NCI-H446 treated with DMSO at 0.1 percent for 48 hours (cell line): Measurements from ENCODE around the gene HNRNPLL.
"Not testable (repeated sequence)": the region's sequence is repeated elsewhere in the genome, so short reads cannot be mapped to it uniquely, and the experiment has no call there.

ENCODE experiments used
- DNase-seq: peaks from one replicate; lab custom pipeline; 2025; lab: John Stamatoyannopoulos, UW

The HNRNPLL gene

DNA sequence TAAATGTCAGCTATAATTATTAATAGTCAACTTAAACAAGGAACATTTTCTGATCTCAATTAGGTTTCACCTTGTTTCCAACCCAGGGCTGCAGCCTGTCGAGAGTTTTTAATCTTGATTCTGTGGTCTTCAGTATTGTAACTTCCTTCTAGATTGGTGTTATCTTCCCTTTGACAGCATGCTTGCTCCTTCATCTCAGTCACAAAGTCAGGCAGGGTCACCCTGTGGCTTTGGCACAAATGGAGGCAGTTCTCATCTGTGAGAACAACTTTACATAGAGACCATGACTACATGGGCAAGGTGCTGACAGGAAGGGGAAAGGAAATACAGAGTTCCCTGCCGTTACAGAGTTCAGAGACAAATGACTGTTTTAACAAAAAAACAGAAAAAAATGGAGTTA lies 50.5 kb downstream of the HNRNPLL start:
- DNase-seq = no peak

DNA sequence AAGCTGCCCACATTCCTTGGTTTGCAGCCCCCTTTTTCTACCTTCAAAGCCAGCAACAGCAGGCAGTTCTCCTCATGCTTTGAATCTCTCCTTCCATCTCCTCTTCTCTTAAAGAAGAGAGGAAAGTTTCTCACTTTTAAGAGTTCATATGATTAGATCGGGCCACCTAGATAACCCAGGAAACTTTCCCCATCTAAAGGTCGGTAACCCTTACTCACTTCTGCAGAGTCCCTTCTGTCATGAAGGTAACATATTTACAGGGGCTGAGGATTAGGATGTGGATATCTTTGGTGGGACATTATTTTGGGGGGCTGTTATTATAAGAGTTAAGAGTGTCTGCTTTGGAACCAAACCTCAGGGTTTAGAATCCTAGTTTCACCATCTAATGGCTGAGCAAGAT lies 51.0 kb downstream of the HNRNPLL start:
- no peak for DNase-seq

DNA sequence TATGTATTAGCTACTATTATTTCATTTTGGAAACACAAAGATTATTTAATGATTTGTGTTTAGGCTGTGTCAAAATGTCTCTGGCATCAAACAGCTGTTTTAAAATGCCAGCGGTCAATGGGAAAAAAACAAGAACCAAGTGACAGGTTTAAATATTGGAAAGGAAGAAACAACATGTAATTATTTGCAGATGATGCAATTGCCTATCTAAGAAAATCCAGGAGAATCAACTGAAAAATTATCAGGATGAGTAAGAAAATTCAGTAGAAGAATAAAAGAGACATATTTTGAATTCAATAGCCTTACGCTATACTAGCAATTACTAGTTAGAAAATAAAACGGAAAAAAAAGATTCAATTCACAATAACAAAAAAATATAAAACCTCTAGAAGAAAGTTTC lies 51.6 kb downstream of the HNRNPLL start:
- DNase-seq = no peak

DNA sequence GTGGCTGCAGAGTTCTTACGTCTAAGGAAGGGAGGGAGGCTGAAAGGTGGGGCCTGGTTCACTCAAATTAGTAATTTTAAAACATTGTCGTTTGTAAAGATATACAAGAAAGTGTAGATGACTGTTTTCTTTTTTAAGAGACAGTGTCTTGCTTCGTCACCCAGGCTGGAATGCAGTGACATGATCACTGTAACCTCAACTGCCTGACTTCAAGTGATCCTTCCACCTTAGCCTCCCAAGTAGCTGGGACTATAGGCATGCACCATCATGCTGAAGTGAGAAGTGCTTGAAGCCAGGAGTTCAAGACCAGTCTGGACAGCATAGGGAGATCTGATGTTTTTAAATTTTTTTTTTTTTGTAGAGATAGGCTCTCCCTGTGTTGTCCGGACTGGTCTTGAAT lies 52.9 kb downstream of the HNRNPLL start:
- no peak for DNase-seq

DNA sequence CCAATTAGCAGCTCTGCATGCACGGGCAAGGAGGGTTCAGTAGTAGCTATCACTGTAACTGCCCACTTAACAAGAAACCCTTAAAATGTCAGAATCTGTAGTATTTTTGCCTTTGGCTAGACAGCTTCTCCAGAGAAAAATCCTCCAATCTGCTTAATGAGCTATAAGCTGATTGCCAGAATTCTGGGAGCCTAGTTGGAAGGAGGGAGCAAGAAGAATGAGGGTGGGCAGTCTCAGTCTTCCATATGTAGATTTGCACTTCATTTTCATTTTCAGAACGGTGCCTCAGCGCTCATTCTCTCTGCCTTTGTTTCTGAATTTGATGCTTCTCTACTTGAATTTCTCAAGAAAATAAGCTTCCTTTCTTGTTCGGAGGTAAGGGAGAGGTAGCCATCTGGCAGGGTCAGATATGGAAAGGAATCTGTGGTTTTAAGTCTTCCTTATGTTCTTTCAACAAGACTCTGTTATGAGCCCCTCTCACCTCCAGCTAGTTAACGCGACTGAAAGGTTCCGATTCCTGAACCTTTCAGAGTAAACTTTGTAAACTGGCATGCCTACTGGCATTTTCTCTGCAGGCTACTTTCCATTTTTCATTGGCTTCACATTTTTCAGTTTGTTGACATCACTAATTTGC lies 53.5 kb downstream of the HNRNPLL start:
- no peak for DNase-seq

DNA sequence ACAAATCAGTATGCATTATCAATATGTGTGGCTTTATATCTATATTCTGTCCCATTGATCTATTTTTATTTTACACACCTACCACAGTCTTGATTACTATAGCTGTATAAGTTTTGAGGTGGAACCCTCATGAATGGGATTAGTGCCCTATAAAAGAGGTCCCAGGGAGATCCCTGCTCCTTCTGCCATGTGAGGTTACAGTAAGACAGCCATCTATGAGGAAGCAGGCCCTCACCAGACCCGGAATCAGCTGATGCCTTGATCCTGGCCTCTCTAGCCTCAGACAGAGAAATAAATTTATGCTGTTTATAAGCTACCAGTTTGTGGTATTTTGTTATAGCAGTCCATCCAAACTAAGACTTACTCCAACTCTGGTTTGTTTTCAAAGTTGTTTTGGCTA lies 54.9 kb downstream of the HNRNPLL start:
- DNase-seq = no peak

DNA sequence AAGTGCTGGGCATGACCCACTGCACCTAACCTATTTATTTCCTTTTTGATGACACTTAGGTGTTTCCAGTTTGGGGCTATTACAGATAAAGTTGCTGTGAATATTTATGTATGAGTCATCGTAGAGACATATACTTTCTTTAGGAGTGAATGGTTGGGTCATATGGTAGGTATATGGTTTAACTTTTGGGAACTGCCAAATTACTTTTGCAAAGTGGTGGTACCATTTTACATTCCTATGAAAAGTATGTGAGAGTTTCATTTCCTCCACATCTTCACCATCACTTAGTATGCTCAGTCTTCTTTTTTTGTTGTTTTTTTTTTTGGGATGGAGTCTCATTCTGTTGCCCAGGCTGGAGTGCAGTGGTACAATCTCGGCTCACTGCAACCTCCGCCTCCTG lies 56.1 kb downstream of the HNRNPLL start:
- DNase-seq = no peak

DNA sequence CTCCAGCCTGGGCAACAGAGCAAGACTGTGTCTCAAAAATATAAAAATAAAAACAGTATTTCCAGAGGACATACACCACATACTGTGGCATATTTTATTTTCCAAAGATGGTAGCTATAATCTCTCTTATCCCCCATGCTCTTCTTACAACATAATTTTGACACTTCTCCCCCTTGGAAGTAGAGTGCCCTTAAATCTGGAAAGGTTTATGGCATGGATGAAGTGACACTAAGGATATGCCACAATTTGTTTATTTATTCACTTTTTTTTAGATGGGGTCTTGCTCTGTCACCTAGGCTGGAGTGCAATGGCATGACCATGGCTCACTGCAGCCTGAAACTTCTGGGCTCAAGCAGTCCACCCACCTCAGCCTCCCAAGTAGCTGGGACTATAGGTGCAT lies 56.7 kb downstream of the HNRNPLL start:
- no peak for DNase-seq

DNA sequence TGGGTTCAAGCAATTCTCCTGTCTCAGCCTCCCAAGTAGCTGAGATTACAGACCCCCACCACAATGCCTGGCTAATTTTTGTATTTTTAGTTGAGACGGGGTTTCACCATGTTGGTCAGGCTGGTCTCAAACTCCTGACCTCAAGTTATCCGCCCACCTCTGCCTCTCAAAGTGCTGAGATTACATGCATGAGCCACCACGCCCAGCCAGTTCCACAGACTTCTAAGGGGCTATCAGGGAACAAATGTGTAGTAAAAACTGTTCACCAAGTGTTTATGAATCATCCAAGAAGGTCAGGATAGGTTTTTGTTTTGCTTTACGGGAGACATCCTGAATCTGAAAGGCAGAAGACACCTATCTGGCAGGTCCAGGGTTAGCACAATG lies 60.5 kb downstream of the HNRNPLL start:
- not testable (repeated sequence) for DNase-seq

DNA sequence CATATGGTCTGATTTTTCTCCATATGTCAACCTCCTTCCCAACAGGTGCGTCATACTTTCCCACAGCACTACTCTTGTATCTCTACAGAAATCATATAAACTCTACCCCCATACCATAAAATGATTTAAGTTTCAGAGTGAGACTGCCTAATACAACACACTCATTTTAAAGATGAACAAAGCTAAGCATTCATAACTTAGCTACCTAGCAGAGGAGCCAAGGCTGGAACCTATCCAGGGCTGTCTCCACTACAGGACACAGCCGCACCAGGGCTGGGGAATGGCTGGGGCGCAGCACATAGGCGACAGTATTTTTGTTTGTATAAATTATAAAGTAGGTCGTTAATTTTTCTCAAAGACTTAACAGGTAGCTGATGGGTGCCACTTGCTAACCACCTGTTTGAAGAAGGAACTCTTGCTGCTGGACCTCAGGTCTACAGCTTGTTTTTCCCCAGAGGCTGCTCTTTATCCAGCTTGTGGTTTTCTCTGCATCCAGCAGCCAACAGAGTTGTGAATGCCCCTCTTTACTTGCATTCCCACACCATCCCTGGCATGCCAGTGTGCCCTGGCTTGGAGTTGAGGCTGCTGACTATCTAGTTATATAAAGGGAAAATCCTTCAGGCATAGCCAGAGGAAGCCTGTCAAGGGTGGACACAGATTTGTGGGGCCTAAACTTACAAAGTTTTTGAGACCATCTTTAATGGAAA lies 62.0 kb downstream of the HNRNPLL start:
- peak; percentile 44 for DNase-seq

DNA sequence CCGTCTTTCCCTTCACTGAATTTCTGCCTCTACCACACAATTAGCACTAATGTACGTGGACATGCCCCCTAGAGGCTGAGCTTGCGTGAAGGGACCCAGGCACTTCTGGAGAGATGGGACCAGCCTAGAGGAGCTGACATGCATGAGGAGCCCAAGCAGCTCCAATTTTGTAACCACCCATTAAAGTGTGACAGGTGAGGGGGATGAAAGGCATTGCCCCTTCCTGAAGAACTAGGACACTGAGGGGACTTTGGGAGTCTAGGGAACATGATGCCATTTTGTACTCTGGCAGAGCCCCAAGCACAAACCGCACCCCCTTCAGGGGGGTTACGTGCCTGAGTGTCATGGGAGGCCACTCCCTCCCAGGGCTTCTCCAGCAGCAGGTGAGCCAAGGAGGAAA lies 63.6 kb downstream of the HNRNPLL start:
- no peak for DNase-seq

DNA sequence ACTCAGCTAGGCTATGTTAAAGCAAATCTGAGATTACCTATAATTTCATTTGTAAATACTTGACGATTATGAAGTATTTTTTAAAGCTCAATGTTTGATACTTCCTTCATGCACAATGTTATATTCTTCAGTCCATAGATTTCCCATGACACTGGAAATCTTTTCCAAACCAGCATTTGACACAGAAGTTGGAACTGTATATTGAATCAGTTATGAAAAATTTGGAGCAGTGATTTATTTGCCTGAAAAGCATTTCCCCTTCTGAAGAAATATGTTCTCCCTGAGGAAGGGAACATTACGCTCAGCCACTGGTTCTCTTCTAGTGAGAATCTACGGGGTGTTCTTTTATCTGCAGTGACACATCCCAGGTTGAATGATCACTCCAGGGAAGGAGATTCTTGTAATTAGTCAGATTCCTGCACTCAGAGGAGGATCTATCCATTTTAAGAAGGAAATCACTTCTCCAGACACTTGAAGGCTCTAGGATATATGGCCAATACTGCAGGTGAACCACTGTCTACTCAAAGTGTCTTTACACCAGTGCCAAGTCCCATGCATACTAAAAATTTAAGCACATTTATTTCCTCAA lies 64.7 kb downstream of the HNRNPLL start:
- DNase-seq = no peak

DNA sequence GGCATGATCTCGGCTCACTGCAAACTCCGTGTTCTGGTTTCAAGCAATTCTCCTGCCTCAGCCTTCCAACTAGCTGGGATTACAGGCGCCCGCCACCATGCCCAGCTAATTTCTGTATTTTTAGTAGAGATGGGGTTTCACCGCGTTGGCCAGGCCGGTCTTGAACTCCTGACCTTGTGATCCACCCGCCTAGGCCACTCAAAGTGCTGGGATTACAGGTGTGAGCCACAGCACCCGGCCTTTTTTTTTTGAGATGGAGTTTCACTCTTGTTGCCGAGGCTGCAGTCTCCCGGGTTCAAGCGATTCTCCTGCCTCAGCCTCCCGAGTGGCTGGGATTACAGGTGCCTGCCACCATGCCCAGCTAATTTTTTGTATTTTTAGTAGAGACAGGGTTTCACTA lies 65.4 kb downstream of the HNRNPLL start:
- not testable (repeated sequence) for DNase-seq

DNA sequence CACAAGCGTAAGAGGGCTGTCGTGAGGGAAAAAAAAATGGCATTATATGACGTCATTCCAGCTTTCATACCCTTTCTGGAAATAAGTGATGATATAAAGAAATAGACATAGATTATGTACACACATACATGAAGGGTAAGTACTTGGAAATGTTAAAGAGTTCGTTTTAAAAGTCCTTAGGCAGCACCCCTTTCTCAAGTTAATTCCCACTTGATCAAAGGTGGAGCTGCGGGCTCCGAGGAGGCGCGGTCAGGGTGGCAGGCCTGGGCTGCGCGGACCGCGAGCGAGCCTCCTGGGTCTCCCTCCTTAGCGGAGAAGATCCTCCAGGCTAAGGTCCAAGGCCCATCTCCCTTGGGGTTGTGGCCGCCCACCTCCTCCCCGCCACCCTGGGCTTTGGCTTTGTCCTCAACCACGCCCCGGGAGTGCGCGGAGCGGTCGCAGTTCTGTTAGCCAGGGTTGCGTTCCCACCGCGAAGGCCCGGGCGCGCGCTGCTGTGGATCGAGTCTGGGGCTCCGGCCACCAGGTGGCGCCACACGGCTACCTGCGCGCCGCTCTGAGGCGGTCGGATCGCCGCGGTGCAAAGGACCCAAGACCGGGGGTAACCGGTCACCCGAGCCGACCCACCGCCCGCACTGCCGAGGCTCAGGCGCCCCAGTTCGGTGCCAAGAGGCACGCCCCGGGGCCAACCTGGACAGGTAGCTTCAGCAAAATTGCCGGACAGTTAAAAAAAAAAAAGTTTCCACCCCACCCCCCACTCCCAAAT lies 66.8 kb downstream of the HNRNPLL start:
- DNase-seq = no peak

DNA sequence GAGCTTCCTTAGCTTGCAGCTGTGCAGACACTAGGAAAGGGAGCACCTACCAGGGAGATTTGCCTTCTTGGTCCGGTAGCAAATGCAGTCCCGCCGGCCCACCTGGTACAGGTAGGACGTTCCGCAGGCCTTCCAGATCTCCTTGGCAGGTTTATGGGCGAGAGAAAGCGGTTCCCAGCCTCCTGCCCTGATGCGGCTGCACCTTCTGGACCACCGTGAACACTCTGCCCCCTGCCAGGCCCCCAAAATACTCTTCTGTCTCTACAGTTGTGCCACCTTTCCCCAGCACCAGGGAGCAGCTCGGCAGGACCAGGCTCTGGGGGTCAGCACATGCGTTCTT lies 67.4 kb downstream of the HNRNPLL start:
- DNase-seq = no peak

DNA sequence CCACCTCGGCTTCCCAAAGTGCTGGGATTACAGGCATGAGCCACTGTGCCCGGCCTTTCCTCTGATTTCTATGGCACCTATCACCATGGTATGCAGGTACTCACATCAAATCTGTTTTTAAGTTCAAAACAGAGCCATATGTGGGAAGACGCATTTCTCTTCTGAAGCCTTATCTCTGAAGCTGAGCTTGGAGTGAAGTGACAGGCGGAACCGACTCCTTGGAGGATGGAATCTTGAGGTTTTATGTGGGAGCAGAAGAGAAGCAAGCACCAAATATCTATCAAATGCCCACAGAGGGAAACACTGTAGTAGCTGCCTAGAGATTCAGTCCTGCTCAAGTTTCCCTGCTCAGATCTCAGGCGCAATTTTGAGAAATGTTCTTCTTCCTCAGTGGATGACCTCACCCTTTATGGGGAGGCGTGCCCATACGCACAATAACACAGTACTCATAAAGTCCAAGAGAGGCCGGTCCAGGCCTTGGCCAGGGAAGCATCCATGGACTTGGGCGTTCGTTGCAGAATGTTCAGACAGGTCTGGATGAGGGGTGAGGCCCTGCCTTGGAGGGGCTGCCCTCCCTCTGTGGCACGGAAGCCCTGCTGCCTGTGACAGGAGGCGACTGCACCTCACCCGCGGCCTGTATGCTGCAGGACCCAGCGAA lies 67.9 kb downstream of the HNRNPLL start:
- DNase-seq = no peak

DNA sequence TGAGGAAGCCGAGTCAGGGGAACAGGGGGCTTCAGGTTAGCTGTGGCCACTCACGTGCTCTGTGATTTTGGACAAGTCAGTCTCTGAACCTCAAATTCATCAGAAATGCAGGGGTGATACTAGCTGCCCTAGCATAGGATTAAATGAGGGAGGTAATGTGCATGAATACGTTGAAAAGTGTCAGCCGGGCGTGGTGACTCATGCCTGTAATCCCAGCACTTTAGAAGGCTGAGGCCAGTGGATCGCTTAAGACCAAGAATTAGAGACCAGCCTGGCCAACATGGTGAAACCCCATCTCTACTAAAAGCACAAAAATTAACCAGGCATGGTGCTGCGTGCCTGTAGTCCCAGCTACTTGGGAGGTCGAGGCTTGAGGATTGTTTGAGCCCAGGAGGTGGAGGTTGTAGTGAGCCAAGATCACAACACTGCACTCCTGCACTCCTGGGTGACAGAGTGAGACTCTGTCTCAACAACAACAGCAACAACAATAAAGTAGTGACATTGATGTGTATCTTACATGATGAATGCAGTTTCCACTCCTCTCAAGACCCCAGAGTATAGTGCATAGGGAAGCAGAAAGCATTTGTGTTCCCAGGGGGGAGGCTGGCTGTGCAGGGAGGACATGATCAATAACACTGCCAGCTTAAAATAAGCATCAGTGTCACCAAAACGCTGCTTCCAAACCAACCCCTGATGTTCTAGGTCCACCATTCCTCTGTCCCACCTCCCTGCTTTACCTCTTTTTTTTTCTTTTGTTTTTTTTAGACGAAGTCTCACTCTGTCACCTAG lies 68.8 kb downstream of the HNRNPLL start:
- no peak for DNase-seq

DNA sequence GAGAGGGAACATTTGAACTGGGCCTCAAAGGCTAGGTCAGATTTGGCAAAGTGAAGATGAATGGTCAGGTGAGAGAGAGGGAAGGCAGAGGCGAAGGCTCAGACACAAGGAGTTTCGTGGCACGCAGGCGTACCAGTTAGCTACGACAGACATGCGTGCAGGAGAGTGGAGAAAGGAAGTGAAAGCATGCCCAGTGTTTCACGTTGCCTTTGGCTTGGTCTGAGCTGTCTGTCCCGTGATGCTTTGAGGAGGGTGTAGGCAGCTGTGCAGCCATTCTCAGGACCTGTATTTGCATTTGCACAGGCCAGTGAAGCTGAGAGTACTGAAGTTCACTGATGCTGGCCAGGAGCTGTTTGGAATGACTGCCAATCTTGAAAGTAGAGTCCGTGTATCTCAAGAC lies 69.5 kb downstream of the HNRNPLL start:
- DNase-seq = no peak

DNA sequence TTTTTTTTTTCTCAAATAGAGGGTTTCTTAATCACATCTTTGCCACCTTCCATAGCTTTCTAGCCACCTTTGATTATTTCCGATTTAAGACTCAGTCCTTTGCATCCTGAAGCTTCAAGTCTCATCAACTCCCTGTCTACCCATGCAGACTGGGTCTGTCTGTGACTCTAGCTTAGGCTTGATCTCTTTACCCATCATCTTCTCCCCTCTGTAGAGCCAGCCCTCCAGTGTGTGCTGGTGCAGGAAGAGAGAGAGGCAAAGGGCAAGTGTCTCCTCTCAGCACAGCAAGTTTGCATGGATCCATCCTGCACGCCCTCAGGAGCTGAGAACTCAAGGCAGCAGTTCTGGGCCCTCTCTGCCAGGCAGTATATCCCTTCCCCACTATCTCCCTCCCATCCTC lies 70.4 kb downstream of the HNRNPLL start:
- no peak for DNase-seq

DNA sequence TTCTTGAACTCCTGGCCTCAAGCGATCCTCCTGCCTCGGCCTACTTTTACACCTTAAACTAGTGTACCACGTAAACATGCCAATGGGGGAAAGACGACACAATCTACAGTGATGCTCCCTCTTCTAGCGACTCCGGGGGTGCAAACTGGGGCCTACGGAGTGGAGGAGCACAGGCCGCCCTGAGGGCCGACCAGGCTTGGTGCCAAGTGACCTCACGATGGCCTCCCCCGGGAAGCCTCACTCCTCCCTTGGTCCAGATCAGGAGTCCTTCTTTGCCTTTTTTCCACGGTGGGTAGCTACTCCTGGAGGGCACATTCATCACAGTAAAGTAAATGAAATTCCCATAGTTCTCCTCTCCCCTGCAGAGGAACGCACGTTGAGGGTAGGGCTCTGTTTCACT lies 73.5 kb downstream of the HNRNPLL start:
- DNase-seq = no peak

DNA sequence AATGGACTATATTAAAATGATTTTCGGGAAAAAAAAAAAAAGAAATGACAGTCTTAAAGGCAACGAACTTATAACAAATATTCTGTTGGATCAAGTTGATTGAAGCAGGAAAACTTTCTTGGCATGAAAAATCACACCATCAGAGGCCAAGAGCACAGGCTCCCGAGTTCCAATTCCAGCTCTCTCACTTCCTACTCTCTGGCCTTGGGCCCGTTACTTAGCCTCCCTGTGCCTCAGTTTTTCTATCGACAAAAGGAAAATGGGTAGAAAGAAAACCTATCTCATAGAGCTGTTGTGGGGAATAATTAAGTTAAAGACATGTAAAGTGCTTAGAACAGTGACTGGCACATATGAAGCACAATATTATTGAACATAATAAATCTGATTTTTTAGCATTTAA lies 74.2 kb downstream of the HNRNPLL start:
- DNase-seq = no peak

DNA sequence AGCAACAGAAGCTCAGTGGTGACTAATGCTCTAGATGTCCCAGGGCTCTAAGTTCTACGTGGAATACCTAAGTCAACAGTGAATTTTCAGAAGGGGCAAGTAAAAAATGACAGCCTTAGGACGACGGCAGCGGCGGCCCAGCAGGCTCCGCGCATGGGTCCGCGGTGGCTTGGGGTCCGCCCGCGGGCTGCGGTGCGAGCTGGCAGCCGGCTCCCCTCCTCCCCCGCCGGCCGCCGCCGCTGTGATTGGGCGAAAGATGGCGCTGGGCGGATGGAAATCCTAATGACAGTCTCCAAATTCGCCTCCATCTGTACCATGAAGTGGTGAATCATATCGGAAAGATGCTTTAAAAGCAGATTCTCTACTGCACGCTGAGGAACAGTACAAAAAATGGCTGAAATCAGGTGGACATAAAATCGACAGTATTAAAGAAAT lies 74.7 kb downstream of the HNRNPLL start:
- peak; percentile 68 for DNase-seq
